DND-41 (cell line): ENCODE results near the gene FAM222B.

Experiments used
- ATAC-seq: fragments of 200-7000 bp; cut with Tn5 transposase; 3 replicates; pipeline ENCODE4 v1.9.1; 2021; ENCODE audit warnings: low read depth; ENCODE audit not compliant: insufficient read depth
- DNase-seq: peaks from one replicate; pipeline ENCODE4 v3.0.0-alpha.2; 2020
- H2AFZ ChIP-seq: 2 replicates; pipeline ENCODE4 v1.6.0; 2012; ENCODE audit warnings: low read depth, low read length
- H3K27ac ChIP-seq: 2 replicates; pipeline ENCODE4 v1.5.1; 2012; ENCODE audit warnings: low read length, inconsistent platforms
- H3K27me3 ChIP-seq: fragments of 200-600 bp; sonication (generic); 2 replicates; pipeline ENCODE4 v1.6.0; 2012; ENCODE audit warnings: low read length, mild to moderate bottlenecking, inconsistent platforms; ENCODE audit not compliant: insufficient read depth, poor library complexity
- H3K36me3 ChIP-seq: 2 replicates; pipeline ENCODE4 v1.5.1; 2012; ENCODE audit warnings: low read length, inconsistent platforms; ENCODE audit not compliant: insufficient read depth
- H3K4me1 ChIP-seq: 2 replicates; pipeline ENCODE4 v1.5.1; 2012; ENCODE audit warnings: mild to moderate bottlenecking, low read length; ENCODE audit not compliant: insufficient read depth
- H3K4me2 ChIP-seq: 2 replicates; pipeline ENCODE4 v1.6.0; 2012; ENCODE audit warnings: mild to moderate bottlenecking, moderate library complexity, low read length, inconsistent platforms; ENCODE audit not compliant: insufficient read depth
- H3K4me3 ChIP-seq, 2 experiments: fragments of 200-600 bp in 1 of 2; shearing (Covaris generic) in 1 of 2; 2 replicates each; pipeline ENCODE4 v1.5.1; 2012 to 2016; ENCODE audit warnings: inconsistent platforms in 2 of 2, low read length in 2 of 2, mild to moderate bottlenecking in 2 of 2, low read depth in 1 of 2, moderate library complexity in 1 of 2
- H3K79me2 ChIP-seq: 2 replicates; pipeline ENCODE4 v1.6.0; 2012; ENCODE audit warnings: low read length, inconsistent platforms; ENCODE audit not compliant: insufficient read depth
- H3K9ac ChIP-seq: 2 replicates; pipeline ENCODE4 v1.6.0; 2012; ENCODE audit warnings: low read depth, mild to moderate bottlenecking, inconsistent platforms, low read length, moderate library complexity
- H3K9me3 ChIP-seq: 2 replicates; pipeline ENCODE4 v1.5.1; 2012; ENCODE audit warnings: low read length, moderate library complexity, mild to moderate bottlenecking, inconsistent platforms; ENCODE audit not compliant: insufficient read depth, severe bottlenecking
- H4K20me1 ChIP-seq: 2 replicates; pipeline ENCODE4 v1.6.0; 2012; ENCODE audit warnings: low read length; ENCODE audit not compliant: insufficient read depth
- CTCF ChIP-seq: IDR thresholded peaks from 2 replicates; pipeline ENCODE4 v1.5.1; 2012; ENCODE audit warnings: borderline replicate concordance, low read length, moderate library complexity, mild to moderate bottlenecking; ENCODE audit not compliant: poor library complexity, severe bottlenecking; ENCODE audit errors: extremely low read depth
- EZH2 ChIP-seq: IDR thresholded peaks from 3 replicates; pipeline ENCODE4 v1.6.1; 2012; ENCODE audit warnings: borderline replicate concordance, low read depth, mild to moderate bottlenecking, moderate library complexity, low read length, inconsistent platforms; ENCODE audit not compliant: severe bottlenecking

The FAM222B gene

GRCh38 chr17:28744972-28745785, 97.4 kb downstream of the FAM222B start:
- DNase-seq (peak; percentile 77), ATAC-seq (peak; percentile 55)
- peaks cover 53% of the 10 kb centered on the region for H4K20me1 ChIP-seq
- H2AFZ ChIP-seq, result peak overlapping the region; percentile 62
- peaks cover 36% of the 10 kb centered on the region for H3K4me1 ChIP-seq
- H3K79me2 ChIP-seq, result peaks cover 39% of the 10 kb centered on the region
- H3K9ac ChIP-seq, result peak overlapping the region; percentile 67
- H3K4me3 ChIP-seq, result peak overlapping the region; percentile 71 to 82; a peak in 3 of 4 replicates
- TF ChIP-seq EZH2 (no peak), CTCF (no peak)
- H3K4me2 ChIP-seq, result peak overlapping the region; percentile 93
- no peaks in the 10 kb centered on the region for H3K9me3 ChIP-seq
- H3K27ac ChIP-seq, result peak overlapping the region; percentile 66
- H3K36me3 ChIP-seq, result peaks cover 45% of the 10 kb centered on the region
- no peaks in the 10 kb centered on the region for H3K27me3 ChIP-seq

- TF ChIP-seq EZH2, result no peak
- TF ChIP-seq CTCF, result no peak
- H3K9ac ChIP-seq, result peak overlapping the region; percentile 67
- DNase-seq (peak; percentile 69), ATAC-seq (peak; percentile 15)
- H3K36me3 ChIP-seq, result peaks cover 39% of the 10 kb centered on the region
- H2AFZ ChIP-seq, result peak overlapping the region; percentile 75
- no peaks in the 10 kb centered on the region for H3K9me3 ChIP-seq
- no peaks in the 10 kb centered on the region for H3K27me3 ChIP-seq
- peaks cover 47% of the 10 kb centered on the region for H4K20me1 ChIP-seq
- peaks cover 39% of the 10 kb centered on the region for H3K79me2 ChIP-seq
- H3K4me3 ChIP-seq, result peak overlapping the region; percentile 71 to 82; a peak in 3 of 4 replicates
- H3K27ac ChIP-seq, result peak overlapping the region; percentile 82
- H3K4me2 ChIP-seq, result peak overlapping the region; percentile 93
- peaks cover 32% of the 10 kb centered on the region for H3K4me1 ChIP-seq
Measured at GRCh38 chr17:28744104-28744971, 98.3 kb downstream of the FAM222B start.

DNA sequence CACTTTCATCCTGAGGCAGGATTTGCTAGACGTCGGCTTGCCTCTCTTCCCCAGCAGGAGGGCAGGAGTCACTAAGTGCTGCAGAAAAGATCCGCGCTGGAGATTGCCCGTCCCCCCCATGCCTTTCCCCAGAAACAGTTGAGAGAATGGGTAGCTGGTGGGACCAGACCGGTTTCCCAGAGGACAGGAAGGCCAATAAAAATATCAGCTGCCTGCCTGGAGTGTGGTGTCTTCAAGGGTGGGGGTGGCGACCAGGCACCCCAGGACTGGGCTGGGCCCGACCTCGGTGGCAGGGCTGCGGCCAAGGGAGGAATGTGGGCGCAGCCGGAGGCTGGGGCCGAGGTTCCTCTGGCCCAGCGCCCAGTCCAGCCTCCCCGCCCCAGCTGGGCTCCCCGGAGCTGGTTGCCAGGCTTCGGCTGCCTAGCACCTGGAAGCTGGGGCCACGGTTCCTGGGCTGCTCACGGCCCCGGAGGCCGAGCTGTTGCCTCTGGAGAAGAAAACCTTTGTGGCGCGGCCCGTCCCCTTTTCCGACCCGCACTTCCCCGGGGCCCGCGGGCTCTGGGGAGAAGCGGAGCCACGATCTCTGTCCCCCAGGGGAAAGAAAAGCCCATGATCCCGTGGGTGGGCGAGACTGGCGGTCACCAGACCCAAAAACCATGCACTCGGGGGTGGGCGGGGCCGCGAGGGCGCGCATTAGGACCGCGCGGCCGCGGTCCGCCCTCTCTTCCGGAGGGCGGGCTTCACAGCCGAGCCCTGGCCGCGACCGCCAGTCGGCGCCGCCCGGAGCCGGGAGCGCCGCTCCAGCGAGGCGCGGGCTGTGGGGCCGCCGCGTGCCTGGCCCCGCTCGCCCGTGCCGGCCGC, 99.1 kb downstream of the FAM222B start, which contains the start of gene TRAF4:
TRAF4 (plus strand) TSS at position 769 of the 861 bp plus-strand sequence. CDS start 102 bp downstream, outside the sequence.
- Histone ChIP-seq H3K9me3 (no peaks in the 10 kb centered on the region), H3K36me3 (peaks cover 30% of the 10 kb centered on the region), H3K9ac (peak within 1 kb of the TSS; percentile 67), H3K27me3 (no peaks in the 10 kb centered on the region), H3K4me1 (peaks cover 32% of the 10 kb centered on the region), H2AFZ (peak within 1 kb of the TSS; percentile 88), H4K20me1 (peaks cover 39% of the 10 kb centered on the region), H3K27ac (peak within 1 kb of the TSS; percentile 82), H3K79me2 (peaks cover 39% of the 10 kb centered on the region), H3K4me2 (peak within 1 kb of the TSS; percentile 93), H3K4me3 (peak within 1 kb of the TSS; percentile 71 to 82; a peak in 3 of 4 replicates)
- DNase-seq, result peak; percentile 79
- peak; percentile 35 for TF ChIP-seq CTCF
- TF ChIP-seq EZH2, result no peak
- peak; percentile 81 for ATAC-seq
